Fibroblast of skin of right quadriceps (primary cell): ENCODE measurements around the gene FOXD4L6.
"Not testable (repeated sequence)": the region's sequence is repeated elsewhere in the genome, so short reads cannot be mapped to it uniquely, and the experiment has no call there.

Experiments used
- DNase-seq: peaks from one replicate; pipeline ENCODE4 v3.0.0-alpha.2; 2013

FOXD4L6 gene

DNA sequence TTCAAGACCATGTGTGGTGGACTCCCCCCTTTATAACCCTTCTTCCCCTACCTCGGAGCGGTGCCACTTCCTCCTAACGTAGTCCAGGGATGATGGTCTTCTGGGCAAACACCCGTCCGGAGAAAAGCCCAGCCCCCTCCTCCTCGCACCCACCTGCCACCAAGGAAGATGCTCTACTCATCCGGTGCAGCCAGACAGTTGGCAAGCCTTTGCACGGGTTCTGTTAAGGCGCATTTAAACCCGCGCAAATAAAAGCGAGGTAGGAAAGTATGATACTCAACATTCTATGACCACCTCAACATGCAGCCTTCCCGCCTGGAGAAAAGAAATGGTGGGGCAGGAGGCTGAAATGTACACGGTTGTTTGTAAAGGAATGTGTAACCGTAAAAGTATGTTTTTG is at the start of gene FOXD4L6:
TSS of gene FOXD4L6 (minus strand) at position 101 of the 400 bp plus-strand sequence. CDS start 298 bp downstream, outside the sequence.
- not testable (repeated sequence) for DNase-seq

DNA sequence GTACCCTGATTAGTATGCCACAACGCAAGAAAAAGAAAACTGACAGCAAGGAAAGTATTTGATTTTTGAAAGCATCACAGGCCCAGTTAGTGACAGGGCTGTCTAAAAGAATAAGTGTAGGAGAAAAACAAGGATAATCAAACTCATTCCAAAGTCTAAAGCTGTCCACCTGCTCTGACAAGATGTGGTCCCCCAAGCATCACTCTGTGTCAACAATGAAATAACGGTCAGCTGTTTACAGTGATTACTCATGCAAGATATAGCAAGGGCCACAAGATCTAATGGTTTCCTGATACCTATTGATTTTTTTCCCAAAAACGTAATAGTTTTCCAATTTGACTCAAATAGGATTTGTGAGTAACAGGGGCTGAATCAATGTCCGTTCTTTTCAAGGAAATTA is 46.5 kb upstream of the FOXD4L6 start:
- not testable (repeated sequence) for DNase-seq

DNA sequence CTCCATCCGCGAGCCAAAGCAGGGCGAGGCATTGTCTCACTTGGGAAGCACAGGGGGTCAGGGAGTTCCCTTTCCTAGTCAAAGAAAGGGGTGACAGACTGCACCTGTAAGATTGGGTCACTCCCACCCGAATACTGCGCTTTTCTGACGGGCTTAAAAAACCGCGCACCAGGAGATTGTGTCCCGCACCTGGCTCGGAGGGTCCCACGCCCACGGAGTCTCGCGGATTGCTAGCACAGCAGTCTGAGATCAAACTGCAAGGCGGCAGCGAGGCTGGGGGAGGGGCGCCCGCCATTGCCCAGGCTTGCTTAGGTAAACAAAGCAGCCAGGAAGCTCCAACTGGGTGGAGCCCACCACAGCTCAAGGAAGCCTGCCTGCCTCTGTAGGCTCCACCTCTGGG is 21.6 kb upstream of the FOXD4L6 start:
- DNase-seq, result not testable (repeated sequence)

DNA sequence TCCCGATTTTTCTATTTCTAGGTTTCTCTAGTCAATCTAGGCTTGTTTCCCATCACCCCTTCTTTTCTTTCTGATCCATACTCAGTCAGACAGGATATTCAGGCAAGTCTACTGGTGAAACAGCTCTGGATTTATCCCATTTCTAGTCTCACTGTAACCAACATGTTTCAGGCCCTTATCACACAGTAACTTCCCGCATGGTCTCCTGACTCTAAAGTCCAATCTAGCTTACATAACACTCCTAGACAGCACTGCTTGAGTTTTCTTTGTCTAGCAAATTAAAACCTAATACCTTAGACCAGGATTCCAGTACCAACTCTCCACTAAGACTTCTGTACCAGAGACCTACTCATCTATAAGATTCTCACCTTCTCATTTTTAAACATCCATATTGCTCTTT is 13.4 kb upstream of the FOXD4L6 start:
- not testable (repeated sequence) for DNase-seq

DNA sequence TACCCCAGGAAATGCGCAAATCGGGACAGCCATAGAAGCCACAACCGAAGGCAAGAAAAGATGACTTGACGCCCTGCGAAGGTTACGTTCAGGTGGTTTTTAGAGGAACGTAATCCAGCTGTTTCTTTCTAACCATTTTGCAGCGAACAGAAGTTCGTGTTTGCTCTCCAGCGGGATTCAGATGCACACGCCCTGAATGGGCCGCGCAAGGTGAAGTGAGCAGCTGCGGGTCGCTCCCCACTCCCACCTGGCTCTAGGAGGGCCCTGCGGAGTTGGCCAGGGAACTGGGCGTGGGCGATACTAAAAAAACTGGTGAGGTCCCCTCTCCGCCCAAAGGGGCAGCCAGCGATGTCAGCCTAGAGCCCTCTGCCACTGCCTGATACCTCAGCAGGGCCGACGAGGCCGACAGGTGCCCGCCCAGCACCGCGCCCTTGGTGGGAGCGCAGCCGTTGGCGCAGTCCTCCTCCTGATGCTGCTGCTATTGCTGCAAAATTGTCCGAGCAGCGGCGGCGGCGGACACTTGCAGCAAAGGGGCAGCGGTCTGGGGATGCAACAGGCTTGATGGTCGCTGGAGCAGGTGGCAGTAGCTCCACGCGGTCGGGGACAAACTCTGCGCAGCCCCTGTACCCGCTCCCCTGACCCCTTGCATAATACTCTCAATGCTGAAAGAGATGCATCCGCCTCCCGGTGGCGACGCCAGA is 1.6 kb downstream of the FOXD4L6 start:
- not testable (repeated sequence) for DNase-seq

DNA sequence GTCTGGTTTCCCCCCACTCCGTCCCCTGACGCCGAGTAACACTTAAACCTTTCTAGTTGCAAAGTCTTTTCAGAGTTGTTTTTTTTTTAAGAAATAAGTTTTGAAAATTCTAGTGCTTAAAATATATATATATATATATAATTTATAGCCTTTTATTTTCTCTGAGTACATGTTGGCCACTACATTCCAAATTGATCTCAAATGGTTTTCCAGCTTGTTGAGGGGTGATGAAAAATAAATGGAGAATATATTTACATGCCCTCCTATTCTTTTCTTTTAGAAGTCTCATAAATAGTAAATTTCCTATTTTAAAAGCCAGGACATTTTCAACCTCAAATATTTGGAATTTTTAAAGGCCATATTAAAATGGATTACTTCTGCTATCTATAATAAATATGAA is 2.5 kb downstream of the FOXD4L6 start:
- DNase-seq, result not testable (repeated sequence)

DNA sequence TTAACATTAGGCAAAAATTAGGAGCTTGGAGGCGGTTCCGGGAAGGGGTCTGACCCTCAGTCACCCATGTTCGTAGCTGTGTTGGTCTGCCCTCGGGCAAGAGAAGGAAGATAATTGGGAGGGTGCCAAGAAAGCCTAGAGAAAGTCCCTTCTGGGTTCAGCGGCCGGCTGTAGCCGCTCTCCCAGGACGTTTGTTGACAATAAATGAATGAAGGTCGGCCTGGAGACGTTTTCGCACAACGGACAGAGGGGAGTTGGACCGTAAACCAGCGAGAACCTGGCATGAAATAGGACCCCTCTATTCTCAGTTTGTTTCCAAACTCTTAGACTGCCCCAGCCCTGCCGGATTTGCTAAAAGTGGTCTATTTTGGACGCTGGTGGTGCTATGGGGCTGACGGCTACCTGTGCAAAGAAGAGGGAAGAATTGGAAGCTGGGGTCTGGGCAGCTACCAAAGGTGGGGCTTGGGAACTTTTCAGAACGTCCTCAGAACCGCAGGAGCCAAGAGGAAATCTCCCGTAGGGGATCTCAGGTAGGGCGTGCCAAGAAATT is 3.3 kb downstream of the FOXD4L6 start:
- DNase-seq, result not testable (repeated sequence)

DNA sequence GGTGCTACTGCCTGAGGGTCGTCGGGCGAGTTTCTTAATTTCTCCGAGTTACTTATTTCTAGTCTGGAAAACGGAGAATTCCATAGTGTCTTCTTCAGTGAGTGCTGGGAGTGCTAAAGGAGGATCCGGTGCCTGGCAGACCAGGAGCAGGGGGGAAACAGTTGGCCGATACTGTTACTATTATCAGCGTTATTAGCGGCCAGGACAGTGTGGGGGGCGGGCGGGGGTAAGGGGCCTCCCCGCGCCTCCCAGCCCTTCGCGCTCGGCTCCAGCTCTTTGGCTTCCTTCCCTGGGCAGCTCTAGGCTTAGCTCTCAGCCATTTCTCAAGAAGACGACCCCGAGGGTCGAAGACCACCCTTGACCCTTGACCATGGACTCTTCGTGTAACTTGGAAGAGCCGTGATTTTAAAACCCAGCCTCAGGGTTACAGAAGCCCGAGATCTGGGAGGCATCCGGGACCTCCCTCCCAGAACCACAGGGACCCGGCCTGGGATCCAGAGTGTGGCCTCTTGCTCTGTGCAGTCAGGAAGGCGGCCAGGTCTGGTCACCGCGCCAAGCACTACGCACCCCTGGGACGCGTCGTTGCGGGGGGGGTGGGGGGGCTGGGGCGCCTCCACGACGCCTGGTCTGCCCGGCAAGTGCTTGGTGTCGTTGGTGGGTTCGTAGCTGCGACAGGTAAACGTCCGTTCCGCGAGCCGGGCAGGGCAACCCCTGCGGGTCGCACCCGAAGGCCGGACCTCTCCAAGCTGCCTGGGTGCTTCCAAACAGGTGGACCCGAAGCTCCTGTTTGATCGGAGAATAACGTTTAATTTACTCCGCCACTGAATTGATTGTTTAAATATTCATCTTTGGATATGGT is 4.0 kb downstream of the FOXD4L6 start:
- DNase-seq, result not testable (repeated sequence)

DNA sequence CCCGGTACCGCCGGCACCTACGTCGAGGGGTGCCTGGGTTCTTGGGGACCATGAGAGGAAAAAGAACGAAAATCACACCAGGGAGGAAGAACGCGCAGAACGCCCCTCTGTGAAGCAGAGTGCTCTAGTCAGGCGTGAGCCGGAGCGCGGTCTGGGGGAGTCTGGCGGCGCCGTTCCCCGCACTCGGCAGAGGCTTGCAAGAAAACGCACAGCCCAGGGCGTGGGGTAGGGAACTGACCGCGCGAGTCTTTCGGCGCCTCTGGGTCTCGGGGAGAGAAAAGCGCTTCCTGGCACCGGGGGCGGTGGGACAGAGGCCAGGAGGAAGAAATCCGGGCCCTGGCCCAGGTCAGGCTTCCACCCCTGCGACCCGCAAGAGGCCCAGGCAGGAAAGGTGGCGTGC is 4.7 kb downstream of the FOXD4L6 start:
- DNase-seq, result not testable (repeated sequence)

DNA sequence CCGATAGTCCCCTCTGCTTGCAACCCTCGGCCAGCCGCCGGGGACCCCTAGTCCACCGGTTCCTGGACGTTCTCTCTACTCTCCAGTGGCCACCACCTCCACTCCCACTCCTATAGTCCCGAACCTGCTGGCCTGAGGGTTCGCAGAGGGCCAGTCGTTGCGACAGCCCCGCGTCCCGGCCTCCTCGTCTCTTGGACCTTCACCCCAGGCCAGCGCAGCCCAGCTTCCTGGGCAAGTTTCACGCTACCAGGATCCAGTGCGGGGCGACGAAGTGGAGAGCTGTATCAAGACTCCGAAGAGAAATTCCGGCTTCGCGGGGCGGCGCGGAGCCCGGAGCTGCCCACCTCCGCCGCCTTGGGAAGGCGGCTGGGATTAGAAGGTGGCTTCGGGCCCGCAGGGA is 5.1 kb downstream of the FOXD4L6 start:
- DNase-seq, result not testable (repeated sequence)

DNA sequence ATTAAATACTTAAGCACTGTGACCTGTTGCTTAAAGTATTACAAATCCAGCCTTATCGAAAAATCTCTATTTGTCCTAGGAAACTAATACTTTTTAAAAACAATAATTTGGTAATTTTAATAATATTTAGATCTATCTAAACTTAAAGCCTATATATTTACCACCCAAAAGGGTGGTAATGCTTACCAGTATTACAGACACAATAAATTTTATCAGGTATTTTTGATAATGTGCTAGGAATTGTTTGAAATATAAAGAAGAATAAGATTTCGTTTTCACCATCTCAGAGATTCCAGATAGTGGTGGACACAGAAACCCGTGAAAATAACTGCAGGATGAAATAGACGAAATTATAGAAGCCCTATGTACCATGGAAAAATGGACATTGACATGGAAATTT is 7.8 kb downstream of the FOXD4L6 start:
- not testable (repeated sequence) for DNase-seq

DNA sequence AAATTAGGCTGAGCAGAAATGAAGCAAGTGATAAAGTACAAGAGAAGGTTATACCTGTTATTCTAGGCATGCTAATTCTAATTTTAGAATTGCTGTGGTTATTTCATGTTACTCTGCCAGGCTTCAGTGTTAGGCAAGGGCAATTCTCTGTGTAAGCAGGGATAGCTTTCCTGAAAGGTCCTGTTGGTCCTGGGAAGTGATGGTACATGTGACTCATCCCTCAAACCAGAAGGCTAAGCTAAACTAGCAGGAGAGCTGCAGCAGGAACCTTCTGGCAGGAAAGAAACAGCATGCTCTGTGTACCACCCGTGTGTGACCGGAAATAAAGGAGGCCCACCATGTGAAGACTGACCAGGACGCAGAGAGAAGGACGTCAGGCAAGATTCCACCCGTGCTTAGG is 8.8 kb downstream of the FOXD4L6 start:
- DNase-seq, result not testable (repeated sequence)

DNA sequence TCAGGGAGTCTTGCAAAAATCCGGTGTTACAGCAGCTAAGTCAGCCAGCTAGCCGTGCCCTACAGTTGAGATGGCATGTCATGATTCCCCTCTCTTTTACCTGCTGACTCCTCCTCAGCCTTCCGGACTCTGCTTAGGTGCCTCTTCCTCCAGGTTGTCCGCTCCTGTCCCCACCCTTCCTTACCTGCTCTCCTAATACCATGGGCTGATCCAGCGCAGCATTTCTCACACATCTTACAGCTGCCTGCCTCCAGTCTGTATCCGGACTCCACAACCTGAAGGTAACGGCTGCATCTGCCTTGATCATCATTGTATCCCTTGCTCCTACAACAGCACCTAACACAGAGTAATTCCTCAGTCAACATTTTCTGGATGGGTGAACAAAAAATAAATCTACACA is 9.2 kb downstream of the FOXD4L6 start:
- DNase-seq, result not testable (repeated sequence)

DNA sequence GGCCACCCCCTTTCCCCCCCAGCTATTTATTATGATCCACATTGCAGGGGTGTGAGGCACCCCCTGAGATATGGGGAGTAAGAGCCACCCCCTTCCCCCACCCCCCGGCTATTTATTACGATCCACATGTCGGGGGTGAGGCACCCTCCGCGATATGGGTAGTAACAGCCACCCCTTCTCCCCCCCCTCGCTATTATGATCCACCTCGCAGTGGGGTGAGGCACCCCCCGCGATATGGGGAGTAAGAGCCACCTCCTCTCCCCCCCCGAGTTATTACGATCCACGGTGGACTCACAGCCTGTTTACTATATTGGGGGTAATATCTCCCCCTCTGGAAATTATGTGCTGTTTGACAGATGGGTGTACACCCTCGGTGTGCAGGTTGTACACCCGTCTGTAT is 15.1 kb downstream of the FOXD4L6 start:
- not testable (repeated sequence) for DNase-seq

DNA sequence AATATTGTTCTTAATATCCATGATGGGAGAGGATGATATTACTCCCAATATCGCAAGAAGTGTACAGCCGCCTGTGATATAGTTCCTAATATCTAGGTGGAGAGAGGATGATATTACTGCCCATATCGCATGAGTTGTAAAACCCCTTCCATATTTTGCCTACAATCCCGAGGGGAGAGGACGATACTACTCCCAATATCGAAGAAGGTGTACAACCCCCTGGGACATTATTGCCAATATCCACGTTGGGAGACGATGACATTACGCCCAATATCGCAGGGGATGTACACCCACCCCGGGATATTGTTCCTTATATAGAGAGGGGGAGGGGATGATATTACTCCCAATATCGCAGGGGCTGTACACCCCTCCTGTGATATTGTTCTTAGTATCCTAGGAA is 17.1 kb downstream of the FOXD4L6 start:
- not testable (repeated sequence) for DNase-seq

DNA sequence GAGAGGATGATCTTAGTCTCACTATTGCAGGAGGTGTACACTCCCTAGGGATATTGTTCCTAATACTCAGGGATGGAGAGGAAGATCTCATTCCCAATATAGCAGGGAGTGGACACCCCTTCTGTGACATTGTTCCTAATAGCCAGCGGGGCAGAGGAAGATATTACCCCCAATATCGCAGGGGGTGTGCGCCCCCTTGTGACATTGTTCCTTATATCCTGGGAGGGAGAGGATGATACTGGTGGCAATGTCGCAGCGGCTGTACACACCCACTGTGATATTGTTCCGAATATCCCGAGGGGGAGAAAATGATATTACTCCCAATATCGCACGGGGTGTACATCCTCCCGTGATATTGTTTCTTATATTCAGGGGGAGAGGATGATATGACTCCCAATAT is 17.6 kb downstream of the FOXD4L6 start:
- DNase-seq, result not testable (repeated sequence)

DNA sequence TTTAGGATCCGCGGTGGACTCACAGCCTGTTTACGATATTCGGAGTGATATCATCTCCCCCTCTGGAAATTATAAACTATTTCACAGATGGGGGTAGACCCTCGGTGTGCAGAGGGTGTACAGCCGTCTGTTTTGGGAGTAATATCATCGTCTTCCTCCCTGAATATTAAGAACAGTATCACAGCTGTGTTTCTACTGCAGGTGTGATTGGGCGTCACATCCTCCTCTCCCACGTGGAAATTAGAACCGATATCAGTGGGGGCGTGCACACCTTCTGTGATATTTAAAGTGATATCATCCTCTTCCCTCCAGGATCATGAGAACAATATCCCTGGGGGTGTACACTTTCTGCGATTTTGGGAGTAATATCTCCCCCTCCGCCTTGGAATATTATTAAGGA is 19.2 kb downstream of the FOXD4L6 start:
- DNase-seq, result not testable (repeated sequence)

DNA sequence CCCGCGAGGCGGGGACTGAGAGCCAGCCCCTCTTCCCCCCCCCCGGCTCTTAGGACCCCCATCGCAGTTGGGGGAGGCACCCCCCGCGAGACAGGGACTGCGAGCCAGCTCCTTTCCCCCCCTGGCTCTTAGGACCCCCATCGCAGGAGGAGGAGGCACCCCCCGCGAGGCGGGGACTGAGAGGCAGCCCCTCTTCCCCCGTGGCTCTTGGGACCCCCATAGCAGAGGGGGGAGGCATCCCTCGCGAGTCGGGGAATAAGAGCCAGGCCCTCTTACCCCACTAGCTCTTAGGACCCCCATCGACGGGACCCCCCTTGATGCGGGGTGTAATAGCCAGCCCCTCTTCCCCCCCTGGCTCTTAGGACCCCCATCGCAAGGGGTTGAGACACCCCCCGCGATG is 19.7 kb downstream of the FOXD4L6 start:
- not testable (repeated sequence) for DNase-seq

DNA sequence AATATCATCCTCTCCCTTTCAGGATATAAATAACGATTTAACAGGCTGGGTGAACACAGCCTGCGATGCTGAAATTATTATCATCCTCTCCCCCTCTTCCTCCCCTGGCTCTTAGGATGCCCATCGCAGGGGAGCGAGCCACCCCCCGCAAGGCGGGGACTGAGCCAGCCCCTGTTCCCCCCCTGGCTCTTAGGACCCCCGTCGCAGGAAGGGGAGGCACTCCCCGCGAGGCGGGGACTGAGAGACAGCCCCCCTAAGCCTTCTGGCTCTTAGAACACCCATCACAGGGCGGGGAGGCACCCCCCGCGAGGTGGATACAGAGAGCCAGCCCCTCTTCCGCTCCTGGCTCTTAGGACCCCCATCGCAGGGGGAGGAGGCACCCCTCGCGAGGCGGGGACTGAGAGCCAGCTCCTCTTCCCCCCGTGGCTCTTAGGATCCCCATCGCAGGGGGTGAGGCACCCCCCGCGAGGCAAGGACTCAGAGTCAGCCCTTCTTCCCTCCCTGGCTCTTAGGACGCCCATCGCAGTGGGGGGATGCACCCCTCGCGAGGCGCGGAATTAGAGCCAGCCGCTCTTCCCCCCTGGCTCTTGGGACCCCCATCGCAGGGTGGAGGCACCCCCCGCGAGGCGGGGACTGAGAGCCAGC is 21.9 kb downstream of the FOXD4L6 start:
- not testable (repeated sequence) for DNase-seq

DNA sequence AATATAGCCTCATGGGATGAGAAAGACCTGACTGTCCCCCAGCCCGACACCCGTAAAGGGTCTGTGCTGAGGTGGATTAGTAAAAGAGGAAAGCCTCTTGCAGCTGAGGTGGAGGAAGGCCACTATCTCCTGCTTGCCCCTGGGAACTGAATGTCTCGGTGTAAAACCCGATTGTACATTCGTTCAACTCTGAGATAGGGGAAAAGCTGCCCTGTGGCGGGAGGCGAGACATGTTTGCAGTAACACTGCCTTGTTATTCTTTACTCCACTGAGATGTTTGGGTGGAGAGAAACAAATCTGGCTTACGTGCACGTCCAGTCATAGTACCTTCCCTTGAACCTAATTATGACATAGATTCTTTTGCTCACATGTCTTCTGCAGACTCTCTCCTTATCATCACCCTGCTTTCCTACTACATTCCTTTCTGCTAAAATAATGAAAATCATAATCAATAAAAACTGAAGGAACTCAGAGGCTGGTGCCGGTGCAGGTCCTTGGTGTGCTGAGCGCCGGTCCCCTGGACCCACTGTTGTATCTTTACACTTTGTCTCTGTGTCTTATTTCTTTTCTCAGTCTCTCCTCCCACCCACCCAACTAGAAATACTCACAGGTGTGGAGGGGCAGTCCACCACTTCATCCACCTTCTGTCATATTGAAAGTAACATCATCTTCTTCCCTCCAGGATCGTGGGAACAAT is 22.8 kb downstream of the FOXD4L6 start:
- DNase-seq, result not testable (repeated sequence)

DNA sequence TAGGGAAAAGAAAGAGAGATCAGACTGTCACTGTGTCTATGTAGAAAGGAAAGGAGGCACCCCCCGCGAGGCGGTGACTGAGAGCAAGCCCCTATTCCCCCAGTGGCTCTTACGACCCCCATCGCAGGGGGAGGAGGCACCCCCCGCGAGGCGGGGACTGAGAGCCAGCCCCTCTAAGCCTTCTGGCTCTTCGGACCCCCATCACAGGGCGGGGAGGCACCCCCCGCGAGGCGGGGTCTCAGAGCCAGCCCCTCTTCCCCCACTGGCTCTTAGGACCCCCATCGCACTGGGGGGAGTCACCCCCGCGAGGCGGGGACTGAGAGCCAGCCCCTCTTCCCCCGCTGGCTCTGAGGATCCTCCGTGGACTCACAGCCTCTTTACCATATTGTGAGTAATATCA is 23.9 kb downstream of the FOXD4L6 start:
- not testable (repeated sequence) for DNase-seq

DNA sequence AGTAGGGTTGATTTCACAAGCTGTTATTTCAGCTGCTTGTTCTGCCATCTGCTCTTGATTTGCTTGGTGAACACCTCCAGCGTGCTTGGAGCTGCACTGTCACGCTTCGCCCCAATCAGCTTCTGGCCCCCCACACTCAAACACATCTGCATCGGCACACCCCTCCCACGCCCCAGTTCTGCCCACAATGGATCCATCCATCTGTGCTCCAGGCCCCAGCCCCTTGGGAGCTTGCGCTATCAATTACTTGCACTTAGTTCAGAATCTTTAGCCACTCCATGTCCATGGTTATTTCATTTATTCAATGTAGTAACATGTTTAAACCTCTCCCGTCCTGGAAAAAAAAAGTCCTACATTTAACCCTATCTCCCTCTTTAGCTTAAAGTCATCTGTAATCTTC is 28.0 kb downstream of the FOXD4L6 start:
- not testable (repeated sequence) for DNase-seq
